ACC112 (cell line): ENCODE results near the gene NINJ1.
"Not testable (repeated sequence)": the region's sequence is repeated elsewhere in the genome, so short reads cannot be mapped to it uniquely, and the experiment has no call there.

Source experiments
- H2AFZ ChIP-seq: fragments of 200-600 bp; sonication (generic); one replicate; pipeline ENCODE4 v1.6.0; 2017; ENCODE audit warnings: antibody characterized with exemption, low read length; ENCODE audit not compliant: unreplicated experiment
- H3K27ac ChIP-seq: fragments of 200-600 bp; sonication (generic); 2 replicates; pipeline ENCODE4 v1.5.1; 2014; ENCODE audit warnings: low read depth, mild to moderate bottlenecking, antibody characterized with exemption, low read length, moderate library complexity
- H3K27me3 ChIP-seq: fragments of 200-600 bp; sonication (generic); 2 replicates; pipeline ENCODE4 v1.6.1; 2014; ENCODE audit warnings: mild to moderate bottlenecking, antibody characterized with exemption, low read length, moderate library complexity, mixed read lengths; ENCODE audit not compliant: insufficient read depth
- H3K36me3 ChIP-seq: fragments of 200-600 bp; sonication (generic); 2 replicates; pipeline ENCODE4 v1.6.1; 2016; ENCODE audit warnings: mild to moderate bottlenecking, antibody characterized with exemption, low read length, moderate library complexity, mixed read lengths; ENCODE audit not compliant: insufficient read depth
- H3K4me1 ChIP-seq: fragments of 200-600 bp; sonication (generic); one replicate; pipeline ENCODE4 v1.6.1; 2016; ENCODE audit warnings: low read length, mixed read lengths; ENCODE audit not compliant: insufficient read depth, unreplicated experiment, control insufficient read depth
- H3K4me3 ChIP-seq: fragments of 200-600 bp; sonication (generic); 2 replicates; pipeline ENCODE4 v1.5.1; 2014; ENCODE audit warnings: mild to moderate bottlenecking, low read depth, low read length
- H3K79me2 ChIP-seq: fragments of 200-600 bp; sonication (generic); one replicate; pipeline ENCODE4 v1.6.0; 2016; ENCODE audit warnings: low read length; ENCODE audit not compliant: control insufficient read depth, unreplicated experiment, insufficient read depth

Gene NINJ1

GRCh38 chr9:93118863-93119702 lies 15.0 kb downstream of the NINJ1 start:
- Histone ChIP-seq H3K4me3 (no peak overlapping the region), H3K36me3 (no peaks in the 10 kb centered on the region), H2AFZ (no peak overlapping the region), H3K27ac (peak overlapping the region; percentile 45), H3K27me3 (no peaks in the 10 kb centered on the region), H3K79me2 (no peaks in the 10 kb centered on the region), H3K4me1 (peaks cover 27% of the 10 kb centered on the region)

GRCh38 chr9:93117924-93118862 lies 15.9 kb downstream of the NINJ1 start:
- Histone ChIP-seq H3K79me2 (no peaks in the 10 kb centered on the region), H3K27me3 (no peaks in the 10 kb centered on the region), H3K4me1 (peaks cover 27% of the 10 kb centered on the region), H3K4me3 (no peak overlapping the region), H2AFZ (no peak overlapping the region), H3K36me3 (no peaks in the 10 kb centered on the region), H3K27ac (no peak overlapping the region)

GRCh38 chr9:93117521-93117920 lies 16.5 kb downstream of the NINJ1 start:
- H3K79me2 ChIP-seq, H3K27ac ChIP-seq, H3K4me3 ChIP-seq, H3K27me3 ChIP-seq, H2AFZ ChIP-seq, H3K36me3 ChIP-seq: not testable (repeated sequence)
- H3K4me1 ChIP-seq = peaks cover 27% of the 10 kb centered on the region

GRCh38 chr9:93116072-93116961 lies 17.7 kb downstream of the NINJ1 start:
- Histone ChIP-seq H3K36me3 (no peaks in the 10 kb centered on the region), H3K4me1 (peaks cover 27% of the 10 kb centered on the region), H3K27me3 (no peaks in the 10 kb centered on the region), H2AFZ (no peak overlapping the region), H3K4me3 (no peak overlapping the region), H3K27ac (peak overlapping the region; percentile 50; the same call in 1 of the 2 replicates), H3K79me2 (no peaks in the 10 kb centered on the region)

- H3K79me2 ChIP-seq = no peaks in the 10 kb centered on the region
- no peaks in the 10 kb centered on the region; the same call in 1 of the 2 replicates for H3K36me3 ChIP-seq
- H3K4me1 ChIP-seq = peaks cover 27% of the 10 kb centered on the region
- no peaks in the 10 kb centered on the region for H3K27me3 ChIP-seq
- H3K4me3 ChIP-seq = no peak overlapping the region
- no peak overlapping the region for H3K27ac ChIP-seq
- no peak overlapping the region for H2AFZ ChIP-seq
These were observed 18.5 kb downstream of the NINJ1 start for GRCh38 chr9:93115486-93116071.

- peaks cover 21% of the 10 kb centered on the region for H3K4me1 ChIP-seq
- H3K27me3 ChIP-seq = no peaks in the 10 kb centered on the region
- H3K79me2 ChIP-seq = no peaks in the 10 kb centered on the region
- H2AFZ ChIP-seq = no peak overlapping the region
- H3K36me3 ChIP-seq = no peaks in the 10 kb centered on the region; the same call in 1 of the 2 replicates
- no peak overlapping the region for H3K27ac ChIP-seq
- H3K4me3 ChIP-seq = no peak overlapping the region
These were observed 19.1 kb downstream of the NINJ1 start for GRCh38 chr9:93114984-93115335.

GRCh38 chr9:93114169-93114983 lies 19.7 kb downstream of the NINJ1 start:
- Histone ChIP-seq H3K79me2 (no peaks in the 10 kb centered on the region), H3K27ac (no peak overlapping the region), H3K36me3 (no peaks in the 10 kb centered on the region; the same call in 1 of the 2 replicates), H3K4me3 (no peak overlapping the region), H3K27me3 (no peaks in the 10 kb centered on the region), H3K4me1 (peaks cover 20% of the 10 kb centered on the region), H2AFZ (no peak overlapping the region)

- H3K36me3 ChIP-seq = no peaks in the 10 kb centered on the region; the same call in 1 of the 2 replicates
- peaks cover 4% of the 10 kb centered on the region for H3K79me2 ChIP-seq
- peaks cover 18% of the 10 kb centered on the region for H3K4me1 ChIP-seq
- no peak overlapping the region for H2AFZ ChIP-seq
- H3K27ac ChIP-seq = no peak overlapping the region
- H3K4me3 ChIP-seq = no peak overlapping the region
- no peaks in the 10 kb centered on the region for H3K27me3 ChIP-seq
These were observed 21.1 kb downstream of the NINJ1 start for GRCh38 chr9:93112864-93113389.

- no peaks in the 10 kb centered on the region; the same call in 1 of the 2 replicates for H3K36me3 ChIP-seq
- H2AFZ ChIP-seq = no peak overlapping the region
- H3K27ac ChIP-seq = no peak overlapping the region
- H3K27me3 ChIP-seq = no peaks in the 10 kb centered on the region
- H3K4me3 ChIP-seq = no peak overlapping the region
- peaks cover 18% of the 10 kb centered on the region for H3K4me1 ChIP-seq
- peaks cover 10% of the 10 kb centered on the region for H3K79me2 ChIP-seq
These were observed 21.8 kb downstream of the NINJ1 start for GRCh38 chr9:93112116-93112863.
